Retina (tissue), 1 donor: ENCODE measurements around the gene RTEL1.
A peak's percentile ranks its signal among the peaks of the same experiment; 100 is the strongest.
"Not testable (repeated sequence)": the region's sequence is repeated elsewhere in the genome, so short reads cannot be mapped to it uniquely, and the experiment has no call there.

Source experiments
- DNase-seq: peaks from one replicate; pipeline ENCODE4 v3.0.0-alpha.2; 2016

RTEL1 gene

DNA sequence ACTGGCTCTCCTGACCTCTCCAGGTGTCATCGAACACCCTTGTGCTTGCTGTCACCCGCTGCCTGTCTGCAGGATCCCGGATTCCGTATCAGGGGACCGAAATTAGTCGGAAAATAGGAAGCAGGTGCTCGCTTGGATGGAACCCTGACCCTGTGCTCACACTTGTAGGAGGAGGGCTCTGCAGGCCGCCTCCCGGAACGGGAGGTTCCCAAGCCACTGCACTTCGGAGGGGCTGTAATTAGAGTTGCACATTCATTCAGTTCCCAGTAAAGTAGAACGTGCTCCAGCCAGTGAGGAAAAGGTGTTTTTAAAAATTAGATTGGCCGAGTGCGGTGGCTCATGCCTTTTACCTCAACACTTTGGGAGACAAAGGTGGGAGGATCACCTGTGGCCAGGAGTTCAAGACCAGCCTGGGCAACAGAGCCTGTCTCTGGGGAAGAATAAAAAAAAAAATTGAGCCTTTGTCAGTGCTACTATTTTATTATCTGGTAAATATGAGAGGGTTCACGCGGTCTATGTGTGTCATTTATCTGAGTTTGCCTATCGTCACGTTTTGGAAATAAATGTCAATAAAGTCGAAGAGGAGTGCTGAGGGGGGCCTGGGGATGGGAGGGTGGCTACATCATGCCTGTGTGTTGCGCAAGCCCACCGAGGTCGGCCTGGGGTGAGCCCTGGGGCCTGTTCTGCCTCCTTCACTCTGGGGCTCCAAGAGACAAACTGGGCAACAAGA is 29.7 kb upstream of the RTEL1 start:
- peak; percentile 40 for DNase-seq

DNA sequence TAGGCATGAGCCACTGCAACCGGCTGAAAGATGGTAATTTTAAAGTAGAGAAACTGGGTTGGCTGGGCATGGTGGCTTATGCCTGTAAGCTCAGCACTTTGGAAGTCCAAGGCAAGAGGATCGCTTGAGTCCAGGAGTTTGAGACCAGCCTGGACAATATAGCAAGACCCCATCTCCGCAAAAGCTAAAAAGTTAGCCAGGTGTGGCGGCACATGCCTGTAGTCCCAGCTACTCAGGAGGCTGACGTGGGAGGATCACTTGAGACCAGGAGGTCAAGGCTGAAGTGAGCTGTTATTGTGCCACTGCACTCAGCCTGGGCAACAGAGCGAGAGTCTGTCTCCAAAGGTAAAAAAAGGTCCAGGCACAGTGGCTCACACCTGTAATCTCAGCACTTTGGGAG is 27.2 kb upstream of the RTEL1 start:
- DNase-seq, result not testable (repeated sequence)

DNA sequence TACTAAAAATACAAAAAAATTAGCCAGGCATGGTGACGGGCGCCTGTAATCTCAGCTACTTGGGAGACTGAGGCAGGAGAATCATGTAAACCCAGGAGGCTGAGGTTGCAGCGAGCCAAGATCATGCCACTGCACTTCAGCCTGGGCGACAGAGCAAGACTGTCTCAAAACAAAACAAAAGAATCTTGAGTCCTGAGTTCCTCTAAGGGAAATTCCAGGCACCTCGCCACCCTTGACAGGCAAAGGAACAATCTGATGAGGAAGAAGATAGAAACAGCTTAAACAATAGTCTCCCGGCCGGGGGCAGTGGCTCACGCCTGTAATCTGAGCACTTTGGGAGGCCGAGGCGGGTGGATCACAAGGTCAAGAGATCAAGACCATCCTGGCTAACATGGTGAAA is 26.7 kb upstream of the RTEL1 start:
- DNase-seq, result not testable (repeated sequence)

DNA sequence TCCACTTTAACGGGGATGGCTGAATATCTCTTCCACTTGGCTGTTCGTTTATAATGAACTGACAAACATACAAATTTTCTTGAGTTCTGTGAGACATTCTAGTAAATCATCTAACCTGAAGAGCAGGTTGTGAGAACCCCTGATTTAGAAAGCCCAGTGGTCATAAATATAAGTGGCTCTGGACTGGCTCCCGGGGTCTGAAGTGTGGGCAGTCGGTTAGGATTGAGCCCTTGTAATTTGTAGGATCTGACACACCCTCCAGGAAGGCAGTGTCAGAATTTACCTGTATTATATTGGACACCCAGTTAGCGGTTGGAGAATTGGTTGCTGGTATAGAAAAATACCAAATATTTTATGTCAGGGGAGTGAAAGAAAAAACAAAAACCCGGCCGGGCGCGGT is 24.4 kb upstream of the RTEL1 start:
- DNase-seq, result no peak

DNA sequence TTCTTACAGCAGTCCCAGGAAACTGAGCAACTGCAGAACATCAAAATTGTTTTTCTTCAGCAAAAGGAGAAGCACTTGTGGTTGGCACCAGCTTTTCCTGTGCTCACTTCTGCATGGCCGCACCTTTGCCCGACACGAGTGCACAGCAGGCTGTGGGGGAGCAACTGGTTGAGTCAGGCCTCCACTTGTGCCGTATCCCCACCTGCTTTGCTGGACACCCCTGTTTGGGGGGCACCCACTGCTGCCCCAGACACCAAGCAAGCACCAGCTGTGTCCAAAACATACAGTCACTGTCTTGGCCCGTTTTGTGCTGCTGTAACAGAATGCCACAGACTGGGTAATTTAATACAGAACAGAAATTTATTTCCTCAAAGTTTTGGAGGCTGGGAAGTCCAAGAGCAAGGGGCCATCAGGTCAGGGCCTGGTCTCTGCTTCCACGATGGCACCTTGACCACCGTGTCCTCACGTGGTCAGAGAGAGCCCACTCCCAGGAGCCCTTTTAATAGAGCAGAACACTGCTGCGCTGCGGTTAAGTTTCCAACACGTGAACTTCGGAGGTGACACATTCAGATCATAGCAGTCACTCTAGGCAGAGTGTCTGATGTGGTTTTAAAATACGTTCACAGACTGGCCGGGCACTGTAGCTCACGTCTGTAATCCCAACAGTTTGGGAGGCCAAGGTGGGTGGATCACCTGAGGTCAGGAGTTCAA is 22.5 kb upstream of the RTEL1 start:
- DNase-seq, result no peak

DNA sequence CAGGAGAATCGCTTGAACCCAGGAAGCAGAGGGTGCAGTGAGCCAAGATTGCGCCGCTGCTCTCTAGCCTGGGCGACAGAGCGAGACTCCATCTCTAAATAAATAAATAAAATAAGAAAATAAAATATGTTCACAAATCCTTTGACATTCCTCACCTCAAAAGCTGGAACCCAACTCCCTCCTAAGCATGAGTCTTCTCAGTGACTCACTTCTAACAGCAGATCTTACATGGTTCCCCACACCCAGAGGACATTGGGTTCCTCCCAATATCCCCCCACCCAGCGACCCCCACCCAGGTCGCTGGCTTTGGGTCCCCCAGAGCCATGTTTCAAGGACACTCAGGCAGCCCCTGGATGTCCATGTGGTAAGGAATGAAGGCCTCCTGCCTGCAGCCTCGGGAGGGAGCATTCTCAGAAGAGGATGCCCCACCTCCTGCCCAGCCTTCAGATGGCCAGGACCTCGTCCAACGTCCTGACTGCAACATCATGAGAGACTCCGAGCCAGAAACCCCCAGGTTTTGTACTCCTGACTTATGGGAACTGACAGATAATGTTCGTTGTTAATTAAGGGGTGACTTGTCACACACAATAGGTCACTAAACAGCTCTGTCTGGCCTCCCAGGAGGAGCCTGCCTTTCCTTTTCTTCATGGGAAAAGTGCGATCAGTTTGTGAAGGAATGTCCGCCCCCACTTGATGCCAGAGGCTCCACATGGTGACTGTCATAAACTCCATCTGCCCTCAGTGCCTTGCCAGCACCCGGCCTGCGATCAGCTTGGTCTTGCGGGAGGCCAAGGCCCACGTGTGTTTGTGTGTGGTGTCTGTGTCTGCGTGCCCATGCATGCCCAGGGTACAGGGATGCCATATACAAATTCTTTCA is 21.1 kb upstream of the RTEL1 start:
- peak; percentile 69 for DNase-seq

DNA sequence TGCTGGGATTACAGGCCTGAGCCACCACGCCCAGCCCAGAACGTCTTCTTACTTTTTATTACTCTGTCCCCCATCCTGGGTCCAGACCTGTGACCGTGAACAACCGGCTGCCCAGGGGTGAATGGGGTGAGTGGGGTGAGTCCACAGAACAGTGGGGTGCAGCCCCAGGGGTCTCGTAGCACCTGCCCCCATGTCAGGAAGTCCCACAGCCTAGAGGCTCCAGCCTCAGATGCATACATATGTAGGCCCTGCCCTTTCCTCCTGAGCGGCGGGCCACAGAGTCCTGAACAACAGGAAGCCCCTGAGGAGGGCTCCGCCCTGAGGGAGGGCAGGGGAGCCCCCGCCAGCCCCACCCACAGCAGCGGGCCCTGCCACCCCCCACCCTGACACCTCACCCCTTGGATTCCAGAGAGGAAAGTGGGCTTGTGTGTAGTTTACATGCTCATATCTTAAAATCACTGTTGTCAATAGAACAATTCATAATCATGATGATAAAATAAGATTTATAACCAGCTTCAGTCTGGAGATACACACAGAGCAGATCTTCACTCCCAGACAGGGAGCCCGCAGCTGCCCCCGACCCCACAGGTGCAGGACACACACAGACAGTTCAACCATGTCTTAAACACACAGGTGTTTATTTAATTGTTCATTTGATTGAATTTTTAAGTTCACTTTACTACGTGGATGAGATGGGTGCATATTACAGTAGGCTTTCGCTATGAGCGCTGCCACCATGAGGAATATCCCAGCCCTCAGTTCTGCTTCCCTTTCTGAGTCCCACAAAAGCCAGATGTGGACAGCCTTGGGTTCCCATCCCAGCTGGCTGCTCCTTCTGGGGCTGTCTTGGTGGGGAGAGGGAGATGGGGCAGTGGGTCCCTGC is 18.8 kb upstream of the RTEL1 start:
- no peak for DNase-seq

DNA sequence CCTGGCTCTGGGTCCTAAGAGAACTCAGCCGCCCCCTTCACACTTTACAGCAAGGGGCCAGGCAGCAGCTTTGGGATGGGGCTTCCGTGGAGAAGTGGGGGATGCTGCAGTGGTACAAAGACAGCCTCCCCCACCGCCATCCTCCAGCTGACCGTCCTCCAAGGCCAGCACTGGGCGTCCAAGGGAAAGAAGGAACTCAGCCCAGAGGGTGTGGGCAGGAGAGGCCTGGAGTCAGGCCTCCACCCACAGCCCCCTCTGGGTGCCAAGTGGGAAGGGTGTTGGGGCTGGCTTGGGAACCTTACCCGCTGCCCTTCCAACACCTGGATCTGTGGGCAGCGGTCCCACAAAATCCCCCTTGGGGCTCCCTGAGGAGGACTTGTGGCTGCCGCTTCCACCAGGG is 18.0 kb upstream of the RTEL1 start:
- no peak for DNase-seq

DNA sequence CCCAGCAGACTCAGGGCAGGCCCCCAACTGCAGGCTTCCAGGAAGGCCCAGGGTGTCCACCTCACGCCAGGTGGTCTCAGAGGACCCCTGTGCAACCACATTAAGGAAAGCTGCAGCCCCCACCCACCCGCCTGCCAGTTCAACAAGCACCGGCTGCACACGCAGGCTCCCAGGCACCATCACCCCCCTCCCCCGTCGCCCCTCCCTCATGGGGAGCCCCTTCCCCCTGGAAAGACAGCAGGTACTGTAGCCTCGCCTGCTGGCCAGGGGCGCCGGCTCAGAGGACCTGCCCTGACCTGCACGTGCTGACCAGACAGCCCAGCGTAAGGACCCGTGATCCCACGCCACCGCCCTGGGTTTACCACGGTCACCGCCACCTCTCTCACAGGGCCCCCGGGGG is 17.4 kb upstream of the RTEL1 start:
- DNase-seq, result not testable (repeated sequence)

DNA sequence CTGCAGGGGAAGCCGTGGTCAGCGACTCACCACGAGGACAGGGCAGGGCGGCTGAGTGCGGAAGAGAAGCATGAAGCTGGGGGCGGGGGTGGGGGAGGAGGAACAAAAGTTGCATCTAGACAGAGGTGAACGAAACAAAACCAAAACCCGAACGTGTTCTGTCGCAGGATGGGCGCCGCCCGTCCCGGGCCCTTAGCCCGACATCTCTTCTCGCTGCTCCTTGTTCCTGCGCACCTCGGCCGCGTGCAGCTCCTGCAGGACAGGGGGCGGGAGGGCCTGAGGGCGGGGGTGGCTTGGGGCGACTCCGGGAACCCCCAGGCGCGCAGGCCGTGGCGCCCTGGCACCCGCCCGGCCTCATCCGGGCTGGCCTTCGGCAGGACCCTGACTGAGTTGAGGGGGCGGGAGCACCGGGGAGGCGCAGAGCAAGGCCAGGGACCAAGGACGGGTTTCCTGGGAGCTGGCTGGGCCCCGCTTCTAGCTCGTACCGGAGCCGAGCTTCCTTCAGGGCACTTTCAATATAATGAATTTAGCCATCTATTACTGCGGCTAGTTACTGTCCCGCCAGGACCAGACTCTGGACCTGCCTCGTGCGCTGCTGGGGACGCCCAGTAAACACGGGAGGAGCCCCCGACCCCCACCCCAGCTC is 16.8 kb upstream of the RTEL1 start:
- DNase-seq, result peak; percentile 51

DNA sequence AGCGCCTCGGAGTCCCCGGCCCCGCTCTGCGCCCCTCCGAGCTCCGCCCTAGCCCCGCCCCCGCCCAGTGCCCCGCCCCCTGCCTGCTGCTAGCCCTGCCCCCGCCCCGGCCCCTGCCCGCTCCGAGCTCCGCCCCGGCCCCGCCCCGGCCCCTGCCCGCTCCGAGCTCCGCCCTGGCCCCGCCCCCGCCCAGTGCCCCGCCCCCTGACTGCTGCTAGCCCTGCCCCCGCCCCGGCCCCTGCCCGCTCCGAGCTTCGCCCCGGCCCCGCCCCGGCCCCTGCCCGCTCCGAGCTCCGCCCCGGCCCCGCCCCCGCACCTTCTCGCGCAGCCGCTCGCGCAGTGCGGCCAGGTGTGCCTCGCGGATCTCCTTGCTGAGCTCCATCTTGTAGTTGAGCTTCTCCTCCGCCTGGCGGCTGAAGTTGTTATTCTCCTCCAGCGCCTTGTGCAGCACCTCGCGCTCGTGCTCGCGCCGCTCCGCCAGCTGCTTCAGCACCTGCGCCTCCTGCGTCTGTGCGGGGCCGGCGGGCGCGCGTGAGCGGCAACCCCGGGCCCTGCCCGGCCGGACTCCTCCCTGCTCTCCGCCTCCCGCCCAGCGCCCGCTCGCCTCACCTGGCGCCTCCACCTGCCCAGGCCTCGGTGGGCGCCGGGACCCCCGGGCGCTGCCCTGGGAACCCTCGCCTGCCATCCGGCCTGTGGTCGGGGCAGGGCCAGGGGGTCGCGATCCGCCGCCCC is 16.2 kb upstream of the RTEL1 start:
- DNase-seq, result peak; percentile 78

DNA sequence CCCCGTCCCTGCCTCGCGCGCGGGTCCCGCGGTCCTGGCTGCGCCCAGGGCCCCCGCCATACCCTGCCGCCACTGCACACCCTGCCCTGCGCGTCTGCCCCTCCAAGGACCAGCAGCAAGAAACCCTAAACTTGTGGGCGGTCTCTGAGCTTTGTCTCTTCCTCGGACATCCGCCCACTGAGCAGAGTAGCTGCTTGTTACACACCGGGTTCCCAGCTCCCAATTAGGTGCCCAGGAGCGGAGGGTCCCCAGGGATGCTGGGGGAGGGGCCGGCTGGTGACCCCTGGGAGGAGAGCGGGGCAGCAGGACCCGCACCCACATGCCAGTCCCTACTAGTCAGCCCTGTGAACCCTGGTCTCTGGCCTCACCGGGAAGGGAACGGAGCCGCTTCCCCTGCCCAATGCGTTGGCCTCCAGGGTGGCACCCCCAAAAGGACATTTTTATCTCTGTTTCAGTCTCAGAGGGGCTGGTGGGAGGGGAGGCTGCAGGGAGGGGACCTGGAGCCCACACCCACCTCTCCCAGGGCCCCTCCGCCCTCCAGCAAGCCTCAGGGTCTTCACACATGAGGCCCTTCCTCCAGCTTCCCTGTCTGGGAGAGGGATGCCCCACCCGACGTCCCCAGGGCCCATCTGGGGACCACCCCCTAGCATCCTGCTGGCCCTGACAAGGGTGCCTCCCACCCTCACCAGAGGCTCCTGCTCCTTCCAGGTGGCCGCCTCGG is 15.4 kb upstream of the RTEL1 start:
- DNase-seq, result no peak

DNA sequence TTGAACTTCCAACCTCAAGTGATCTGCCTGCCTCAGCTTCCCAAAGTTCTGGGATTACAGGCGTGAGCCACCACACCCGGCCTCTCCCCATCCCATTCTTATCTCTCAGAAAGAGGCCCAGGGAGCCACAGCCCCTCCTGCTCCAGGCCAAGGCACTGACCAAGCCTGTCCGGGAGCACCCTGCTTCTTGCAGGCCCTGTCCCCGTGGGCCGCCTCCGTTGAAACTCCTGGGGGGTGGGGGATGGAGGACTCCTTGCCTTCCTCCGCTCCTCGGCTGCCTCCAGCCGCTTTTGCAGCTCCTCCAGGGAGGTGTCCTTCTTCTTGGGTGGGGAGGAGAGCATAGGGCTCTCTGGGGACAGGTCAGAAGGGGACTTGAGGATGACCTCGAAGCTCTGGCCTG is 14.6 kb upstream of the RTEL1 start:
- DNase-seq, result no peak

DNA sequence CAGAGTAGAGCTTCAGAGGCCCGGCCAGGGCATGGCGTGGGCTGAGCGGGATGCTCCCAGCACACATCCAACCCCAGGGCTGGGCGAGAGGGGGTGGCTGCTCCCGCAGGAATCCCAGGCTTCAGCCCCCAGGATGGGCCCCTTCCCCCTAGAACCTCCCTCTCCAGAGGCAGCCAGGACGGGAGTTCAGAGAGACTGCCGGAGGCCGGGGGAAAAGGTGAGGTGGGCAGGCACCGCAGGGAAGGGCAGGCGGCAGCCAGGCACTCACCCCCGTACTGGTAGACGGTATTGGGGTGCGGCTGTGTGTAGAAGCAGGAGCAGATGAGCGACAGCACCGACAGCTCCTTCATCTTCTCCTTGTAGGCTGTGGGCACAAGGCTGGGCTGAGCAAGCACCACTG is 14.2 kb upstream of the RTEL1 start:
- no peak for DNase-seq

DNA sequence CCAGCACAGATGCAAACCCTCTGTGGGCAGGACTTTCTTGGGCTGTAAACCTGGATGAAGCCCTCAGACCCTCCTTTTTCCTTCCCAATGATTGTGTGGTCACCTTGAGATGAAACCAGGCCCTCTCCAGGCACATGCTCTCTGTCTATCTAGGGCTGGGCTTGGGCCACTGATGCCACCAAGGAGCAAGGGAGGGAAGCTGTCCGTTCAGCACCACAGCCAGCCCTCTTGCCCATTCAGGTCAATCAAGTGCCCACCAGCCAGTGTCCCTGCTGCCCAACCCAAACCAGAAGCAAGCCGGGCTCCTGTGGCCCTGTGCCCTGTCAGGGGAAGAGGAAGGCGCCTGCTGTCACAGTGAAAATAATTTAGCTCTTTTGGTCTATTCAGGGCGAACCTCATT is 12.9 kb upstream of the RTEL1 start:
- DNase-seq, result no peak

DNA sequence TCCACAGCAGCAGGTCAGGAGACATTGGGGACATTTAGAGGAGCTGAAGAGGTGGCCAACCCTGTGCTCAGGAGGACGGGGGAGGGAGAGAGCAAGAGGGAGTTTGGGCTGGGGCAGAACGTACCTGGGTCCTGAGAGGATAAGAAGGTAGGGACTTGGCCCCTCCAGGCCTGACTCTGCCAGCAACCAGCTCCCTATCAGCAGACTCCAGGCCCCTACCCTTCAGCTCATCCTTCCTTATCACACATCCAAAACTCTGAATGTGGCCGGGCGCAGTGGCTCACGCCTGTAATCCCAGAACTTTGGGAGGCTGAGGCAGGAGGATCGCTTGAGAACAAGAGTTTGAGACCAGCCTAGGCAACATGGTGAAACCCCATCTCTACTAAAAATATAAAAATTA is 9.9 kb upstream of the RTEL1 start:
- DNase-seq, result no peak

DNA sequence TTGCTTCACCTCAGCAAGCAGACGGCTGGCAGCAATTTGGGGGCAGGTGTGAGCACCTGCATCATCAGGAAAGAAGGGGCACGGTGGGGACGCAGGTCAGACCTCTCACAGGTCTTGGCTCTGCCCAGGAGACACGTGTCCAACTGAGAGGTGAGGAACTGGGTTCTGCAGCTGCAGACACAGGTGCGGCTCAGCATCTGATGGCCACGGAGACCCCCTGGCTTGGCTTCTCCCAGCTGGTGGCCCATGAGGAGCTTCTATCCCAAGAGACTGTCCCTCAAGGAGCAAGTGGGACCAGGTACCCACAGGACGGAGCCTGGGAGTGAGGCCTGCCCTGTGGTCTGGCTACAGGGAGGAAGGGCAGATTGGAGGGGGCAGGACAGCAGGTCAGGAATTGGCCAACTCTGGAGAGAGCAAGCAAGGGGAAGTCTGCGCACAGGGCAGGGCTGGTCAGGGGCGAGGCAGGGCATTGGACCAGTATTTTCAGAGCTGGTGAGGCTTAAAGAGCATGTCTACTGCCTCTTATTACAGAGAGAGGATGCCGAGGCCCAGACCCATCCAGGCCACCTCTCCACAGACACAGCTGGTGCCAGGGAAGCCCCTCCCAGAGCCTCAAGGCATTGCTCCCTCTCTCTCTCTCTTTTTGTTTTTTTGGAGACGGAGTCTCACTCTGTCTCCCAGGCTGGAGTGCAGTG is 9.1 kb upstream of the RTEL1 start:
- no peak for DNase-seq

DNA sequence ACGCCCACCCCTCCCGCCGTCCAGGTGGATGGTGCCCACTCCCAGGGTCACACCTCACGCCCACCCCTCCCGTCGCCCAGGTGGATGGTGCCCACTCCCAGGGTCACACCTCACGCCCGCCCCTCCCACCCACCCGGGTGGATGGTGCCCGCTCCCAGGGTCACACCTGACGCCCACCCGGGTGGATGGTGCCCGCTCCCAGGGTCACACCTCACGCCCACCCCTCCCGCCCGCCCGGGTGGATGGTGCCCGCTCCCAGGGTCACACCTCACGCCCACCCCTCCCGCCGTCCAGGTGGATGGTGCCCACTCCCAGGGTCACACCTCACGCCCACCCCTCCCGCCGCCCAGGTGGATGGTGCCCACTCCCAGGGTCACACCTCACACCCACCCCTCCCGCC is 7.6 kb upstream of the RTEL1 start:
- not testable (repeated sequence) for DNase-seq

DNA sequence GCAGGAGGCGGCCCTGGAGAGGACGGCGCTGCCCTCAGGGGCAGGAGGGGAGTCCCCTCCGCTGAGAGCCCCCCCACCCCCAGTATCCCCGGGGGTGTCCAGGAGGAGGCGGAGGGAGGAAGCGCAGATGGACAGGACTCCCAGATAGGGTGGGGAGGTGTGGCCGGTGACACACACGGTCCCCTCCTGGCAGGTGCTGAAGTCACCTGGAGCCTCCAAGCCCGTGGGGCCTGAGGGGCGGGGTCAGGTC is 6.2 kb upstream of the RTEL1 start:
- DNase-seq, result peak; percentile 34
